SH-SY5Y (cell line): ENCODE results near the gene TMEM190.

ENCODE experiments used
- GATA2 ChIP-seq: IDR thresholded peaks from 2 replicates; pipeline ENCODE4 v1.6.1; 2011; ENCODE audit warnings: mild to moderate bottlenecking, low read depth, low read length
- GATA3 ChIP-seq: IDR thresholded peaks from 2 replicates; pipeline ENCODE4 v1.6.1; 2011; ENCODE audit warnings: low read depth, mild to moderate bottlenecking, low read length, moderate library complexity

TMEM190 gene

GRCh38 chr19:55360902-55361301 lies 15.7 kb upstream of the TMEM190 start:
- no peak for TF ChIP-seq GATA3
- TF ChIP-seq GATA2: no peak

GRCh38 chr19:55362174-55362989 lies 14.2 kb upstream of the TMEM190 start:
- TF ChIP-seq GATA2 (no peak), GATA3 (no peak)

- TF ChIP-seq GATA2 (no peak), GATA3 (no peak)
Observed at GRCh38 chr19:55362990-55363716, 13.5 kb upstream of the TMEM190 start, which contains the start of gene GARIN5B. GARIN5B (minus strand) TSS chr19:55363260; CDS start chr19:55363066, 194 bp downstream.

- TF ChIP-seq GATA2 (no peak), GATA3 (no peak)
Observed at GRCh38 chr19:55365245-55365644, 11.4 kb upstream of the TMEM190 start.

- TF ChIP-seq GATA2: no peak
- no peak for TF ChIP-seq GATA3
Observed at GRCh38 chr19:55365964-55366363, 10.7 kb upstream of the TMEM190 start.

GRCh38 chr19:55366790-55367189 lies 9.8 kb upstream of the TMEM190 start:
- TF ChIP-seq GATA3 (no peak), GATA2 (no peak)

- no peak for TF ChIP-seq GATA3
- no peak for TF ChIP-seq GATA2
Observed at GRCh38 chr19:55368106-55368505, 8.5 kb upstream of the TMEM190 start.

GRCh38 chr19:55368701-55369563 lies 7.7 kb upstream of the TMEM190 start:
- TF ChIP-seq GATA2 (no peak), GATA3 (no peak)

GRCh38 chr19:55369653-55370304 lies 6.8 kb upstream of the TMEM190 start:
- TF ChIP-seq GATA3 (no peak), GATA2 (no peak)

- TF ChIP-seq GATA2 (no peak), GATA3 (no peak)
Observed at GRCh38 chr19:55370305-55370988, 6.2 kb upstream of the TMEM190 start, which contains the start of gene IL11. IL11 (minus strand) TSS chr19:55370463; CDS start chr19:55370310, 153 bp downstream.

GRCh38 chr19:55372316-55373081 lies 4.1 kb upstream of the TMEM190 start:
- no peak for TF ChIP-seq GATA2
- no peak for TF ChIP-seq GATA3

- TF ChIP-seq GATA3 (no peak), GATA2 (no peak)
Observed at GRCh38 chr19:55373306-55373992, 3.2 kb upstream of the TMEM190 start.
